Neural progenitor cell (in vitro differentiated cells): ENCODE data around the gene TRAK1.

Experiments used
- EZH2 ChIP-seq: fragments of 200-600 bp; sonication (generic); IDR thresholded peaks from 2 replicates; pipeline ENCODE4 v1.6.1; 2017; ENCODE audit warnings: antibody characterized with exemption, mild to moderate bottlenecking, moderate library complexity
- EZH2phosphoT487 ChIP-seq: fragments of 200-600 bp; sonication (generic); IDR thresholded peaks from 2 replicates; pipeline ENCODE4 v1.6.1; 2017; ENCODE audit warnings: antibody characterized with exemption
- TF ChIP-seq, protein P1 (sequence below): fragments of 200-600 bp; sonication (generic); IDR thresholded peaks from 2 replicates; pipeline ENCODE4 v1.5.1; 2017; ENCODE audit warnings: antibody characterized with exemption, mild to moderate bottlenecking

DNA sequence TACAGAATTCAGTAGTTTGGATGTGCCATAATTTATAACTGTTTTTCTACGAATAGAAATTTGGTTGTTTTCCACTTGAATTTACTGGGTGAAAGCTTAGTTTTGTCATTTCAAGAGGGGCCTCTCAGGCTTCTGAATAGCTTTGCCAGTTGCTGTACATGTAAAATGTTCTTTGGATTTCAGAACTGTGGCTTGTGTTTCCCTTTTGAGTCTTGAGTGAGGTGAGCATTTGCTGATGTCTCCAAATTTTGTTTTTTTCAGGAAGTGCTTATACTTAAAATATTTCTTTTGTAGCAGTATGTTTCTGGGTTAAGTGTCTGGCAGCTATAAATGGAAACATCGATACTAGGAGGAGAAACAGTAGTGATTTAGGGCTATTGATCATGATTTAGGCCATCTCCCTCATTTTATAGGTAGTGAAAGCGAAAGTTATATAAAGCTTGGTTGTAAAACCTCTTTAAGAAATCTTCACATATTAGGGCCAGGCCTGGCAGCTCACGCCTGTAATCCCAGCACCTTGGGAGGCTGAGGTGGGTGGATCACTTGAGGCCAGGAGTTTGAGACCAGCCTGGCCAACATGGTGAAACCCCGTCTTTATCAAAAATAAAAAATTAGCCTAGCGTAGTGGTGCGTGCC, 9.2 kb upstream of the TRAK1 start:
- TF ChIP-seq, protein P1, sequence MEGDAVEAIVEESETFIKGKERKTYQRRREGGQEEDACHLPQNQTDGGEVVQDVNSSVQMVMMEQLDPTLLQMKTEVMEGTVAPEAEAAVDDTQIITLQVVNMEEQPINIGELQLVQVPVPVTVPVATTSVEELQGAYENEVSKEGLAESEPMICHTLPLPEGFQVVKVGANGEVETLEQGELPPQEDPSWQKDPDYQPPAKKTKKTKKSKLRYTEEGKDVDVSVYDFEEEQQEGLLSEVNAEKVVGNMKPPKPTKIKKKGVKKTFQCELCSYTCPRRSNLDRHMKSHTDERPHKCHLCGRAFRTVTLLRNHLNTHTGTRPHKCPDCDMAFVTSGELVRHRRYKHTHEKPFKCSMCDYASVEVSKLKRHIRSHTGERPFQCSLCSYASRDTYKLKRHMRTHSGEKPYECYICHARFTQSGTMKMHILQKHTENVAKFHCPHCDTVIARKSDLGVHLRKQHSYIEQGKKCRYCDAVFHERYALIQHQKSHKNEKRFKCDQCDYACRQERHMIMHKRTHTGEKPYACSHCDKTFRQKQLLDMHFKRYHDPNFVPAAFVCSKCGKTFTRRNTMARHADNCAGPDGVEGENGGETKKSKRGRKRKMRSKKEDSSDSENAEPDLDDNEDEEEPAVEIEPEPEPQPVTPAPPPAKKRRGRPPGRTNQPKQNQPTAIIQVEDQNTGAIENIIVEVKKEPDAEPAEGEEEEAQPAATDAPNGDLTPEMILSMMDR = no peak
- no peak for TF ChIP-seq EZH2
- no peak for TF ChIP-seq EZH2phosphoT487
